GM12878 (cell line): Measurements from ENCODE around the gene IPO5. TPM values are rescaled to one million over a fixed set of nuclear protein-coding genes. Genes with fewer than 3 reads are reported as not detected.
"Not testable (repeated sequence)": the region's sequence is repeated elsewhere in the genome, so short reads cannot be mapped to it uniquely, and the experiment has no call there.

Experiments
- ATAC-seq: fragments of 200-7000 bp; cut with Tn5 transposase; 3 replicates; pipeline ENCODE4 v1.9.1; 2020; ENCODE audit warnings: mild to moderate bottlenecking, moderate library complexity
- BruUV-seq: library from RNA; stranded (reverse); fragments of 400-500 nt; replicated peaks from 2 replicates; lab custom pipeline; 2021; lab: Mats Ljungman, UMichigan
- CTCF ChIA-PET: fragments of 300-600 bp; sonication (Branson Sonifier 250); formaldehyde crosslinking; extraction: SDS; loops from one replicate; lab custom pipeline; 2021; ENCODE audit warnings: inconsistent platforms; lab: Yijun Ruan, JAX
- POLR2A ChIA-PET: fragments of 350-600 bp; formaldehyde crosslinking; extraction: SDS; loops from one replicate; lab custom pipeline; 2021; ENCODE audit warnings: inconsistent platforms; lab: Charles Lee
- RAD21 ChIA-PET: fragments of 300-600 bp; sonication (Branson Sonifier 250); formaldehyde crosslinking; loops from one replicate; lab custom pipeline; 2023; ENCODE audit warnings: antibody characterized with exemption; ENCODE audit not compliant: unreplicated experiment; lab: Charles Lee
- SMC1A ChIA-PET: fragments of 300-600 bp; sonication (Branson Sonifier 250); formaldehyde crosslinking; loops from one replicate; lab custom pipeline; 2023; ENCODE audit not compliant: unreplicated experiment, uncharacterized antibody; lab: Charles Lee
- DNase-seq: peaks from one replicate; pipeline ENCODE4 v3.0.0-alpha.2; 2011; ENCODE audit warnings: low read depth, low spot score
- FAIRE-seq: peaks from 3 replicates; lab custom pipeline; 2011; peaks lifted over from hg19 to GRCh38; lab: Jason Lieb, UNC
- H2AFZ ChIP-seq: 2 replicates; pipeline ENCODE4 v1.6.0; 2011; ENCODE audit warnings: low read depth, low read length, control low read depth; ENCODE audit not compliant: control insufficient read depth
- H3K27ac ChIP-seq: 2 replicates; pipeline ENCODE4 v1.5.1; 2011; ENCODE audit warnings: control low read depth; ENCODE audit not compliant: control insufficient read depth, insufficient read depth
- H3K27me3 ChIP-seq, 2 experiments: replicated peaks in 1 of 2; 2 replicates each; pipeline versions ENCODE4 v1.6.0 to v1.6.1; 2011; ENCODE audit warnings: low read length in 1 of 2; ENCODE audit not compliant: control insufficient read depth in 2 of 2, insufficient read depth in 2 of 2
- H3K36me3 ChIP-seq, 2 experiments: 2 replicates each; pipeline ENCODE4 v1.5.1; 2011; ENCODE audit warnings: low read length in 1 of 2; ENCODE audit not compliant: control insufficient read depth in 2 of 2, insufficient read depth in 2 of 2
- H3K4me1 ChIP-seq: 2 replicates; pipeline ENCODE4 v1.6.1; 2011; ENCODE audit warnings: mild to moderate bottlenecking, low read length, moderate library complexity, mixed read lengths; ENCODE audit not compliant: control insufficient read depth, insufficient read depth
- H3K4me2 ChIP-seq: 2 replicates; pipeline ENCODE4 v1.6.0; 2011; ENCODE audit warnings: control low read depth; ENCODE audit not compliant: control insufficient read depth, insufficient read depth
- H3K4me3 ChIP-seq: fragments of 200-600 bp; sonication (generic); 2 replicates; pipeline ENCODE4 v1.5.1; 2016
- H3K79me2 ChIP-seq: 2 replicates; pipeline ENCODE4 v1.6.0; 2011; ENCODE audit warnings: low read length; ENCODE audit not compliant: control insufficient read depth, insufficient read depth
- H3K9ac ChIP-seq: 2 replicates; pipeline ENCODE4 v1.8.0; 2011; ENCODE audit warnings: low read length, control low read depth, mixed read lengths; ENCODE audit not compliant: control insufficient read depth, insufficient read depth
- H3K9me3 ChIP-seq: replicated peaks from 3 replicates; pipeline ENCODE4 v1.5.1; 2011; ENCODE audit warnings: mild to moderate bottlenecking, low read length; ENCODE audit not compliant: control insufficient read depth, insufficient read depth
- H4K20me1 ChIP-seq: 2 replicates; pipeline ENCODE4 v1.6.0; 2011; ENCODE audit not compliant: control insufficient read depth, insufficient read depth
- FOXM1 ChIP-seq: IDR thresholded peaks from 2 replicates; pipeline ENCODE4 v1.6.1; 2012; ENCODE audit warnings: low read depth, mild to moderate bottlenecking, inconsistent platforms, low read length, moderate library complexity
- KDM1A ChIP-seq: fragments of 200-600 bp; sonication (generic); IDR thresholded peaks from 2 replicates; pipeline ENCODE4 v1.6.1; 2016; ENCODE audit warnings: borderline replicate concordance
- WGBS: methylation state at CpG from one replicate; pipeline ENCODE4 v1.1.6; 2016; ENCODE audit warnings: low lambda C conversion rate; ENCODE audit not compliant: insufficient replicate concordance, insufficient coverage; ENCODE audit errors: missing lambda C conversion rate; 5-methylcytosine and 5-hydroxymethylcytosine counted together
- in situ Hi-C: fragments of 300-500 bp; cut with MboI; formaldehyde crosslinking; loops from 9 replicates; pipeline ENCODE4 v1.14.3; 2018; ENCODE audit warnings: mixed read lengths
- intact Hi-C: fragments of 100-400 bp; cut with micrococcal nuclease; formaldehyde crosslinking; loops from one replicate; pipeline ENCODE4 v1.14.2; 2022; ENCODE audit not compliant: unreplicated experiment
- polyA plus RNA-seq, 11 experiments: library from polyadenylated mRNA; depleted of rRNA in 4 of 11; unstranded in 6 of 11; stranded (reverse) in 5 of 11; fragments of >200 nt; fragmentation: Nextera tagmentation in 4 of 11; fragmentation: Illumina TruSeq in 1 of 11; extraction: Ambion mirVana in 4 of 11; extraction: Trizol in 1 of 11; gene quantifications; 1 replicate in 1 of 11; 2 replicates in 10 of 11; pipeline versions ENCODE4 v1.2.1 to v1.2.3, GENCODE V29; 2011 to 2016; ENCODE audit warnings: inconsistent platforms in 2 of 11, missing spikeins in 2 of 11, low read depth in 1 of 11
- total RNA-seq, 4 experiments: library from RNA; depleted of rRNA in 3 of 4; stranded (reverse); fragments of >200 nt in 3 of 4; fragmentation: Illumina TruSeq in 1 of 4; extraction: Trizol in 1 of 4; gene quantifications; 2 replicates each; pipeline versions ENCODE4 v1.2.1 to v1.2.3, GENCODE V29; 2013 to 2021

Gene IPO5
- total and polyA plus RNA-seq, 10 of the 15 experiments (the other 5 are each of a cell fraction or from before 2014, with no cell fraction given) = 45.7 to 196 (median 134) TPM

- TF ChIP-seq FOXM1 (no peak), KDM1A (no peak)
- no peak for DNase-seq
- intact Hi-C loops = loop anchor here (10.0 kb wide), 1 partner anchor 639 kb away; no protein-coding TSS in a partner anchor
- no peaks in the 10 kb centered on the region for H4K20me1 ChIP-seq
- in situ Hi-C loops = no loop called here
- no peak overlapping the region for H2AFZ ChIP-seq
- H3K36me3 ChIP-seq = no peaks in the 10 kb centered on the region
- no peak for FAIRE-seq
- H3K9me3 ChIP-seq = no peaks in the 10 kb centered on the region
- no peaks in the 10 kb centered on the region for H3K79me2 ChIP-seq
- no peak overlapping the region for H3K4me2 ChIP-seq
- H3K4me1 ChIP-seq = no peaks in the 10 kb centered on the region
- ATAC-seq = no peak; the same call in 2 of the 3 replicates
- BruUV-seq = no TSS peak
- ChIA-PET RAD21 (no interaction called here), SMC1A (no interaction called here), CTCF (no interaction called here), POLR2A (no interaction called here)
- no peak overlapping the region for H3K9ac ChIP-seq
- H3K4me3 ChIP-seq = no peak overlapping the region
- H3K27ac ChIP-seq = no peak overlapping the region
- no peaks in the 10 kb centered on the region for H3K27me3 ChIP-seq
- WGBS = 37% methylated on average over 5 of the region's 5 CpGs
Measured at GRCh38 chr13:98035373-98035772, 81.9 kb downstream of the IPO5 start.

- BruUV-seq, DNase-seq, H4K20me1 ChIP-seq, H3K4me2 ChIP-seq, H3K79me2 ChIP-seq, H3K4me3 ChIP-seq, H3K9ac ChIP-seq, H3K4me1 ChIP-seq, RAD21 ChIA-PET, H3K27me3 ChIP-seq, CTCF ChIA-PET, H3K9me3 ChIP-seq, FAIRE-seq, H2AFZ ChIP-seq, H3K27ac ChIP-seq, in situ Hi-C loops, H3K36me3 ChIP-seq, SMC1A ChIA-PET, ATAC-seq: not testable (repeated sequence)
- intact Hi-C loops = loop anchor here (10.0 kb wide), 1 partner anchor 638 kb away; no protein-coding TSS in a partner anchor
- WGBS = 34% methylated on average over 12 of the region's 12 CpGs
- POLR2A ChIA-PET = interaction anchor here (0.7 kb wide), 1 partner anchor 381 kb away, joined by 4 read pairs; no protein-coding TSS in a partner anchor
Measured at GRCh38 chr13:98036564-98037302, 83.3 kb downstream of the IPO5 start.
